HCT116 (cell line): ENCODE results near the gene SP140L.

Experiments
- CEBPB ChIP-seq: IDR thresholded peaks from 2 replicates; pipeline ENCODE4 v1.6.1; 2012; ENCODE audit warnings: low read depth
- CTCF ChIP-seq, 3 experiments: fragments of 200-600 bp in 1 of 3; sonication (generic) in 1 of 3; IDR thresholded peaks in 2 of 3; conservative IDR thresholded peaks in 1 of 3; 2 replicates each; pipeline ENCODE4 v1.5.1; 2012 to 2017; ENCODE audit warnings: low read depth in 2 of 3, low read length in 2 of 3, antibody characterized with exemption in 1 of 3, borderline replicate concordance in 1 of 3, control low read depth in 1 of 3, mild to moderate bottlenecking in 1 of 3, mixed read lengths in 1 of 3, mixed run types in 1 of 3, moderate library complexity in 1 of 3; ENCODE audit not compliant: insufficient read depth in 1 of 3
- ELF1 ChIP-seq: IDR thresholded peaks from 2 replicates; pipeline ENCODE4 v1.6.1; 2012; ENCODE audit warnings: low read depth, borderline replicate concordance
- FOSL1 ChIP-seq: IDR thresholded peaks from 2 replicates; pipeline ENCODE4 v1.6.1; 2012; ENCODE audit warnings: low read depth
- POLR2AphosphoS5 ChIP-seq: IDR thresholded peaks from 2 replicates; pipeline ENCODE4 v1.6.1; 2011; ENCODE audit warnings: mild to moderate bottlenecking, low read depth, low read length, moderate library complexity
- REST ChIP-seq: IDR thresholded peaks from 2 replicates; pipeline ENCODE4 v1.6.1; 2012; ENCODE audit warnings: low read depth
- ZBTB33 ChIP-seq: IDR thresholded peaks from 2 replicates; pipeline ENCODE4 v1.6.1; 2011; ENCODE audit warnings: mild to moderate bottlenecking, low read length, moderate library complexity; ENCODE audit not compliant: insufficient replicate concordance; ENCODE audit errors: extremely low read depth

GRCh38 chr2:230358305-230358704 is 31.3 kb downstream of the SP140L start:
- TF ChIP-seq REST = no peak
- no peak for TF ChIP-seq ELF1
- no peak for TF ChIP-seq ZBTB33
- no peak for TF ChIP-seq POLR2AphosphoS5
- no peak for TF ChIP-seq CEBPB
- no peak for TF ChIP-seq FOSL1
- TF ChIP-seq CTCF (IDR thresholded peaks at IDR 0.05 in 2 of 3, conservative IDR thresholded peaks at IDR 0.05 in 1 of 3; ENCODE audit: borderline replicate concordance in 1 of 3, insufficient read depth in 1 of 3, low read depth in 2 of 3, low read length in 2 of 3) = no peak
